ENCODE results near the gene PDHX. TPM values are rescaled to one million over a fixed set of nuclear protein-coding genes. Genes with fewer than 3 reads are reported as not detected.

The PDHX gene
- total and polyA plus RNA-seq, 10 of the 15 experiments (the other 5 are each of a cell fraction or from before 2014, with no cell fraction given), result 14.5 to 41.9 (median 28.0) TPM

- Histone ChIP-seq H3K27ac (ENCODE audit: control insufficient read depth, insufficient read depth) (no peak overlapping the region), H3K27me3 (replicated peaks in 1 of 2; ENCODE audit: control insufficient read depth in 2 of 2, insufficient read depth in 2 of 2, low read length in 1 of 2) (no peaks in the 10 kb centered on the region), H3K4me3 (no peak overlapping the region), H3K9ac (ENCODE audit: control insufficient read depth, insufficient read depth, low read length) (no peak overlapping the region), H4K20me1 (ENCODE audit: control insufficient read depth, insufficient read depth) (no peaks in the 10 kb centered on the region), H2AFZ (ENCODE audit: control insufficient read depth, low read depth, low read length) (no peak overlapping the region), H3K79me2 (ENCODE audit: control insufficient read depth, insufficient read depth, low read length) (no peaks in the 10 kb centered on the region), H3K9me3 (replicated peaks; ENCODE audit: control insufficient read depth, insufficient read depth, low read length) (no peaks in the 10 kb centered on the region; the same call in 2 of the 3 replicates), H3K4me1 (ENCODE audit: control insufficient read depth, insufficient read depth, low read length) (no peaks in the 10 kb centered on the region), H3K4me2 (ENCODE audit: control insufficient read depth, insufficient read depth) (no peak overlapping the region), H3K36me3 (ENCODE audit: control insufficient read depth in 2 of 2, insufficient read depth in 2 of 2, low read length in 1 of 2) (peaks cover 0 to 2% of the 10 kb centered on the region in 2 experiments; a peak in 1 of 4 replicates)
- ATAC-seq (no peak), FAIRE-seq (no peak), DNase-seq (ENCODE audit: low read depth, low spot score) (no peak)
- ChIA-PET POLR2A (no interaction called here), CTCF (interaction anchor here (0.8 to 1.6 kb wide), 4 partner anchors 13 to 55 kb away, joined by 3 to 5 read pairs (median 4); no protein-coding TSS in a partner anchor), RAD21 (ENCODE audit: unreplicated experiment) (no interaction called here), SMC1A (ENCODE audit: uncharacterized antibody, unreplicated experiment) (interaction anchor here (0.7 to 1.4 kb wide), 3 partner anchors 14 to 413 kb away, joined by 3 read pairs; no protein-coding TSS in a partner anchor)
- intact Hi-C loops (cut with micrococcal nuclease; ENCODE audit: unreplicated experiment), result no loop called here
- no TSS peak for BruUV-seq (replicated peaks)
- 94% methylated on average over 7 of the region's 7 CpGs for WGBS (ENCODE audit: insufficient coverage, insufficient replicate concordance, low lambda C conversion rate, missing lambda C conversion rate)
- TF ChIP-seq NR2C1 (IDR thresholded peaks at IDR 0.05) (no peak), HDAC6 (IDR thresholded peaks at IDR 0.05; ENCODE audit: unreplicated experiment) (no peak), RCOR1 (conservative IDR thresholded peaks at IDR 0.05; ENCODE audit: low read depth, low read length) (no peak), ZNF207 (IDR thresholded peaks at IDR 0.05; ENCODE audit: borderline replicate concordance) (no peak), MXI1 (IDR thresholded peaks at IDR 0.05; ENCODE audit: low read depth, low read length) (no peak), NFXL1 (IDR thresholded peaks at IDR 0.05; ENCODE audit: borderline replicate concordance) (no peak), ELK1 (IDR thresholded peaks at IDR 0.05; ENCODE audit: low read depth, low read length) (no peak), MEF2A (IDR thresholded peaks at IDR 0.05; ENCODE audit: insufficient read depth, low read depth, low read length) (no peak), SMAD1 (IDR thresholded peaks at IDR 0.05; ENCODE audit: low read depth, partially characterized antibody) (no peak)
- TF ChIP-seq, protein P1, sequence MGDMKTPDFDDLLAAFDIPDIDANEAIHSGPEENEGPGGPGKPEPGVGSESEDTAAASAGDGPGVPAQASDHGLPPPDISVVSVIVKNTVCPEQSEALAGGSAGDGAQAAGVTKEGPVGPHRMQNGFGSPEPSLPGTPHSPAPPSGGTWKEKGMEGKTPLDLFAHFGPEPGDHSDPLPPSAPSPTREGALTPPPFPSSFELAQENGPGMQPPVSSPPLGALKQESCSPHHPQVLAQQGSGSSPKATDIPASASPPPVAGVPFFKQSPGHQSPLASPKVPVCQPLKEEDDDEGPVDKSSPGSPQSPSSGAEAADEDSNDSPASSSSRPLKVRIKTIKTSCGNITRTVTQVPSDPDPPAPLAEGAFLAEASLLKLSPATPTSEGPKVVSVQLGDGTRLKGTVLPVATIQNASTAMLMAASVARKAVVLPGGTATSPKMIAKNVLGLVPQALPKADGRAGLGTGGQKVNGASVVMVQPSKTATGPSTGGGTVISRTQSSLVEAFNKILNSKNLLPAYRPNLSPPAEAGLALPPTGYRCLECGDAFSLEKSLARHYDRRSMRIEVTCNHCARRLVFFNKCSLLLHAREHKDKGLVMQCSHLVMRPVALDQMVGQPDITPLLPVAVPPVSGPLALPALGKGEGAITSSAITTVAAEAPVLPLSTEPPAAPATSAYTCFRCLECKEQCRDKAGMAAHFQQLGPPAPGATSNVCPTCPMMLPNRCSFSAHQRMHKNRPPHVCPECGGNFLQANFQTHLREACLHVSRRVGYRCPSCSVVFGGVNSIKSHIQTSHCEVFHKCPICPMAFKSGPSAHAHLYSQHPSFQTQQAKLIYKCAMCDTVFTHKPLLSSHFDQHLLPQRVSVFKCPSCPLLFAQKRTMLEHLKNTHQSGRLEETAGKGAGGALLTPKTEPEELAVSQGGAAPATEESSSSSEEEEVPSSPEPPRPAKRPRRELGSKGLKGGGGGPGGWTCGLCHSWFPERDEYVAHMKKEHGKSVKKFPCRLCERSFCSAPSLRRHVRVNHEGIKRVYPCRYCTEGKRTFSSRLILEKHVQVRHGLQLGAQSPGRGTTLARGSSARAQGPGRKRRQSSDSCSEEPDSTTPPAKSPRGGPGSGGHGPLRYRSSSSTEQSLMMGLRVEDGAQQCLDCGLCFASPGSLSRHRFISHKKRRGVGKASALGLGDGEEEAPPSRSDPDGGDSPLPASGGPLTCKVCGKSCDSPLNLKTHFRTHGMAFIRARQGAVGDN (IDR thresholded peaks at IDR 0.05), result no peak
- TF ChIP-seq, protein P2, sequence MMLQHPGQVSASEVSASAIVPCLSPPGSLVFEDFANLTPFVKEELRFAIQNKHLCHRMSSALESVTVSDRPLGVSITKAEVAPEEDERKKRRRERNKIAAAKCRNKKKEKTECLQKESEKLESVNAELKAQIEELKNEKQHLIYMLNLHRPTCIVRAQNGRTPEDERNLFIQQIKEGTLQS (IDR thresholded peaks at IDR 0.05; ENCODE audit: borderline replicate concordance, extremely low read depth, low read depth, low read length), result no peak
- TF ChIP-seq, protein P3, sequence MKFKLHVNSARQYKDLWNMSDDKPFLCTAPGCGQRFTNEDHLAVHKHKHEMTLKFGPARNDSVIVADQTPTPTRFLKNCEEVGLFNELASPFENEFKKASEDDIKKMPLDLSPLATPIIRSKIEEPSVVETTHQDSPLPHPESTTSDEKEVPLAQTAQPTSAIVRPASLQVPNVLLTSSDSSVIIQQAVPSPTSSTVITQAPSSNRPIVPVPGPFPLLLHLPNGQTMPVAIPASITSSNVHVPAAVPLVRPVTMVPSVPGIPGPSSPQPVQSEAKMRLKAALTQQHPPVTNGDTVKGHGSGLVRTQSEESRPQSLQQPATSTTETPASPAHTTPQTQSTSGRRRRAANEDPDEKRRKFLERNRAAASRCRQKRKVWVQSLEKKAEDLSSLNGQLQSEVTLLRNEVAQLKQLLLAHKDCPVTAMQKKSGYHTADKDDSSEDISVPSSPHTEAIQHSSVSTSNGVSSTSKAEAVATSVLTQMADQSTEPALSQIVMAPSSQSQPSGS (IDR thresholded peaks at IDR 0.05; ENCODE audit: low read length), result no peak
- in situ Hi-C loops (cut with MboI), result no loop called here
Observed at GRCh38 chr11:34978236-34979191, 62.1 kb downstream of the PDHX start.

Data from GM12878 (cell line).